Measurements from ENCODE around the gene EVI5. TPM values are rescaled to one million over a fixed set of nuclear protein-coding genes. Genes with fewer than 3 reads are reported as not detected.

Gene EVI5
- total RNA-seq, 1 experiment from 2014 or later: 11.4 TPM

- Mint-ChIP-seq H3K27me3 (ENCODE audit: low read depth) (no peaks in the 10 kb centered on the region), H3K36me3 (peaks cover 27% of the 10 kb centered on the region), H3K27ac (no peak overlapping the region), H3K9me3 (peaks cover 23% of the 10 kb centered on the region), H3K4me3 (no peak overlapping the region), H3K4me1 (no peaks in the 10 kb centered on the region)
- TF ChIP-seq PRDM15 (CRISPR knock-in tag; IDR thresholded peaks at IDR 0.05) (no peak), JAZF1 (CRISPR knock-in tag; IDR thresholded peaks at IDR 0.05) (no peak), NFE2L1 (CRISPR knock-in tag; IDR thresholded peaks at IDR 0.05) (no peak), SMAD3 (CRISPR knock-in tag; IDR thresholded peaks at IDR 0.05; ENCODE audit: borderline replicate concordance) (no peak), AFF4 (CRISPR knock-in tag; IDR thresholded peaks at IDR 0.05; ENCODE audit: borderline replicate concordance) (no peak), GRHL2 (CRISPR knock-in tag; IDR thresholded peaks at IDR 0.05; ENCODE audit: insufficient replicate concordance, severe bottlenecking) (no peak), CBFB (CRISPR knock-in tag; IDR thresholded peaks at IDR 0.05; ENCODE audit: low read depth) (no peak), E2F1 (CRISPR knock-in tag; IDR thresholded peaks at IDR 0.05) (no peak), PREB (CRISPR knock-in tag; IDR thresholded peaks at IDR 0.05; ENCODE audit: borderline replicate concordance) (no peak), ATF6 (CRISPR knock-in tag; IDR thresholded peaks at IDR 0.05) (no peak), TEAD4 (CRISPR knock-in tag; IDR thresholded peaks at IDR 0.05) (no peak), ZSCAN18 (CRISPR knock-in tag; IDR thresholded peaks at IDR 0.05) (no peak), USF1 (CRISPR knock-in tag; IDR thresholded peaks at IDR 0.05) (no peak), ZNF425 (CRISPR knock-in tag; conservative IDR thresholded peaks at IDR 0.05) (no peak), FOXJ3 (CRISPR knock-in tag; IDR thresholded peaks at IDR 0.05; ENCODE audit: borderline replicate concordance) (no peak)
- ATAC-seq (no peak), DNase-seq (ENCODE audit: low spot score) (no peak)
- CTCF ChIA-PET: no interaction called here
- POLR2A ChIA-PET: no interaction called here
Observed at GRCh38 chr1:92619466-92620189, 165.3 kb downstream of the EVI5 start.
